Neural cell (in vitro differentiated cells): ENCODE data around the gene ZNF625. TPM values are rescaled to one million over a fixed set of nuclear protein-coding genes. Genes with fewer than 3 reads are reported as not detected.

Experiments
- H2AFZ ChIP-seq: fragments of 200-600, 300-800 bp; sonication (generic), shearing (Covaris generic); 2 replicates; pipeline ENCODE4 v1.6.0; 2014; ENCODE audit warnings: low read depth, mild to moderate bottlenecking, antibody characterized with exemption, low read length, moderate library complexity
- H3F3A ChIP-seq: fragments of 200-600 bp; shearing (Covaris generic); 2 replicates; pipeline ENCODE4 v1.6.1; 2016; ENCODE audit warnings: mild to moderate bottlenecking, moderate library complexity, mixed read lengths, antibody characterized with exemption, low read length; ENCODE audit not compliant: insufficient read depth, poor library complexity, severe bottlenecking
- H3K27ac ChIP-seq: fragments of 200-600, 300-800 bp; sonication (generic), shearing (Covaris generic); 2 replicates; pipeline ENCODE4 v1.5.1; 2014; ENCODE audit warnings: mild to moderate bottlenecking, low read length, moderate library complexity
- H3K27me3 ChIP-seq: fragments of 300-800, 200-600 bp; sonication (generic), shearing (Covaris generic); 2 replicates; pipeline ENCODE4 v1.6.0; 2014; ENCODE audit warnings: mild to moderate bottlenecking, low read depth, low read length, moderate library complexity; ENCODE audit not compliant: insufficient read depth
- H3K36me3 ChIP-seq: fragments of 300-800, 200-600 bp; sonication (generic), shearing (Covaris generic); 2 replicates; pipeline ENCODE4 v1.5.1; 2014; ENCODE audit warnings: mild to moderate bottlenecking, antibody characterized with exemption, low read length, moderate library complexity; ENCODE audit not compliant: insufficient read depth
- H3K4me2 ChIP-seq: fragments of 300-800, 200-600 bp; sonication (generic), shearing (Covaris generic); 2 replicates; pipeline ENCODE4 v1.6.0; 2014; ENCODE audit warnings: mild to moderate bottlenecking, low read length
- H3K4me3 ChIP-seq: fragments of 300-800, 200-600 bp; sonication (generic), shearing (Covaris generic); 2 replicates; pipeline ENCODE4 v1.5.1; 2014; ENCODE audit warnings: mild to moderate bottlenecking, low read length, moderate library complexity
- H3K79me2 ChIP-seq: fragments of 200-600 bp; shearing (Covaris generic); replicated peaks from 2 replicates; pipeline ENCODE4 v1.6.0; 2014; ENCODE audit warnings: mild to moderate bottlenecking, low read length, moderate library complexity; ENCODE audit not compliant: insufficient read depth
- H3K9ac ChIP-seq: fragments of 300-800, 200-600 bp; sonication (generic), shearing (Covaris generic); 2 replicates; pipeline ENCODE4 v1.6.1; 2016; ENCODE audit warnings: mild to moderate bottlenecking, low read length, mixed read lengths
- H3K9me2 ChIP-seq: fragments of 200-600 bp; shearing (Covaris generic); 2 replicates; pipeline ENCODE4 v1.6.1; 2016; ENCODE audit warnings: mild to moderate bottlenecking, low read length, mixed read lengths; ENCODE audit not compliant: insufficient read depth
- H3K9me3 ChIP-seq: fragments of 200-600, 300-800 bp; sonication (generic), shearing (Covaris generic); 2 replicates; pipeline ENCODE4 v1.6.1; 2016; ENCODE audit warnings: mild to moderate bottlenecking, mixed run types, low read length, moderate library complexity, mixed read lengths
- H4K20me1 ChIP-seq: fragments of 200-600 bp; shearing (Covaris generic); 2 replicates; pipeline ENCODE4 v1.6.1; 2016; ENCODE audit warnings: mild to moderate bottlenecking, mixed run types; ENCODE audit not compliant: insufficient read depth
- CTCF ChIP-seq: fragments of 450-650 bp; IDR thresholded peaks from 2 replicates; pipeline ENCODE4 v1.5.1; 2014; ENCODE audit warnings: antibody characterized with exemption, mild to moderate bottlenecking, moderate library complexity; ENCODE audit not compliant: poor library complexity, severe bottlenecking
- EP300 ChIP-seq: fragments of 450-650 bp; conservative IDR thresholded peaks from 2 replicates; pipeline ENCODE4 v1.6.1; 2014; ENCODE audit warnings: antibody characterized with exemption, mild to moderate bottlenecking, moderate library complexity; ENCODE audit not compliant: poor library complexity, severe bottlenecking
- EZH2 ChIP-seq: fragments of 200-600, 300-800 bp; shearing (Covaris generic), sonication (generic); IDR thresholded peaks from 2 replicates; pipeline ENCODE4 v1.6.1; 2014; ENCODE audit warnings: antibody characterized with exemption, low read length, borderline replicate concordance, mild to moderate bottlenecking; ENCODE audit not compliant: insufficient read depth, poor library complexity, severe bottlenecking
- MXI1 ChIP-seq: fragments of 450-650 bp; conservative IDR thresholded peaks from 2 replicates; pipeline ENCODE4 v1.6.1; 2014; ENCODE audit warnings: antibody characterized with exemption, mild to moderate bottlenecking; ENCODE audit not compliant: poor library complexity, severe bottlenecking
- POLR2AphosphoS5 ChIP-seq: IDR thresholded peaks from 2 replicates; pipeline ENCODE4 v1.6.1; 2012
- RAD21 ChIP-seq: fragments of 450-650 bp; conservative IDR thresholded peaks from 2 replicates; pipeline ENCODE4 v1.6.1; 2014; ENCODE audit warnings: antibody characterized with exemption, mild to moderate bottlenecking, moderate library complexity
- REST ChIP-seq: IDR thresholded peaks from 2 replicates; pipeline ENCODE4 v1.6.1; 2012; ENCODE audit warnings: borderline replicate concordance
- SMC3 ChIP-seq: fragments of 450-650 bp; conservative IDR thresholded peaks from 2 replicates; pipeline ENCODE4 v1.6.1; 2014; ENCODE audit warnings: antibody characterized with exemption, mild to moderate bottlenecking, moderate library complexity; ENCODE audit not compliant: poor library complexity
- TAF1 ChIP-seq: IDR thresholded peaks from 2 replicates; pipeline ENCODE4 v1.6.1; 2012; ENCODE audit warnings: low read depth
- polyA plus RNA-seq: library from polyadenylated mRNA; depleted of rRNA; stranded (reverse); fragments of >200 nt; gene quantifications from 2 replicates; pipeline ENCODE4 v1.2.3, GENCODE V29; 2014

ZNF625 gene
- polyA plus RNA-seq, 1 donor from 2014 or later, result 11.6 TPM

DNA sequence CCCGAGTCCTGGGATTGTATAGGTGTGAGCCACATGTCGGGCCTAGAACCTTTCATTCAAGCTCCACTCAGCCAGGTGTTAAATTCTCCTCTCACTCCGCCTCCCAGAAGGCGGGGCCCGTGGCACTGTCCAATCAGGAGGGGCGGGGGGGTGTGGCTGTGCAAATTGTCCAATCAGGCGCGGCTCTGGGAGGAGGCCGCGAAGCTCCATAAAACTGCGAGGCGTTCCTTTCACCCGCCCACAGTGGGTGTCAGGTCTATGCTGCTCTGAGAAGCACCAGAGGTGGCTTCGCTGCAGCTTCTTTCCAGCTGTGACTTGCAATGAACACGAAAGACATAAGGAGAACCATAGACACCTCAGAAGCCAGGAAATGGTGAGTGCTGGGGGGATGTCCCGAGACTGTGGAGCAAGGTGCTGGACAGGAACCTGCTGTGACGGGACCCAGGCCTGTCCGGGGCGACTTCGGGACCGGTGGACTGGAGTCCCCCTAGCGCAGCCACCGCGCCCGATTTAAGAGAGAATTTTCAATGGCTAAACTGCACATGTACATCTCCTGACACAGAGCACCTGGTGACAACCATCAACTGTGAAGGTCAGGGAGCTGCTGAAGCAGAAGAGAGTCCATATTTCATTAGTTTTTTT is 3.4 kb upstream of the ZNF625 start:
- H3K27ac ChIP-seq, result no peak overlapping the region
- no peaks in the 10 kb centered on the region for H3K9me3 ChIP-seq
- H3K9me2 ChIP-seq, result no peaks in the 10 kb centered on the region
- H3K9ac ChIP-seq, result no peak overlapping the region
- H3K4me3 ChIP-seq, result no peak overlapping the region
- no peaks in the 10 kb centered on the region for H3K27me3 ChIP-seq
- no peak overlapping the region for H3K4me2 ChIP-seq
- no peak for TF ChIP-seq REST
- H2AFZ ChIP-seq, result no peak overlapping the region
- H3K36me3 ChIP-seq, result no peaks in the 10 kb centered on the region
- no peaks in the 10 kb centered on the region for H4K20me1 ChIP-seq
- H3K79me2 ChIP-seq, result peaks cover 28% of the 10 kb centered on the region
- H3F3A ChIP-seq, result no peaks in the 10 kb centered on the region

DNA sequence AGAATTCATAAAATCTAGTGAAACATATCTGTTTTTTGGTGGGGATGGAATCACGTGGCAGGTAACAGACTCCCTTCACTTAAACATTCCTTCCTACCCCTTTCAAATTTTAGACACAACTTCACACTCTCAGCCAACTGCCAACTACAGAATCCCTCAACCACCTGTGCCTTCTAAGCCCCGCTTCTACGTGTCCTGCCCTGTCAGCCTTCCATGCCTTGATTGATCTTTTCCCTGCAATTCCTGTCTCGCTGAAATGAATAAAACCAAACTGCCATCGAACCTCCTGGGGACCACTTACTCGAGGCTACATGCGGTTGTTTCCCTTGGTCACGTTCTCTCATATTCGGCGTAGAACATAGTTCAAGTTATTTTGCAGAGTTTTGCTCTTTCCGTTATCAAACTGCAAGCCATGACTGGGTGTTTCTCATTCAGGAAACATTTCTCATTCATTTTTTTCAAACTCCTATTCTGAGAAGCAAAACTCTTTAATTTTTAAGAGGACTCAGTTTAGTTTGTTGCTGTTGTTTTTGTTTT is 1.1 kb downstream of the ZNF625 start:
- Histone ChIP-seq H3K9me3 (no peaks in the 10 kb centered on the region), H4K20me1 (no peaks in the 10 kb centered on the region), H3K4me2 (peak overlapping the region; percentile 47), H3K27me3 (no peaks in the 10 kb centered on the region), H3F3A (no peaks in the 10 kb centered on the region), H3K9ac (peak overlapping the region; percentile 97), H3K79me2 (peaks cover 54% of the 10 kb centered on the region), H3K27ac (peak overlapping the region; percentile 96), H2AFZ (no peak overlapping the region), H3K36me3 (peaks cover 6% of the 10 kb centered on the region), H3K4me3 (peak overlapping the region; percentile 99), H3K9me2 (no peaks in the 10 kb centered on the region)
- no peak for TF ChIP-seq REST
- TF ChIP-seq POLR2AphosphoS5, result no peak
- TF ChIP-seq SMC3, result no peak
- TF ChIP-seq EP300, result no peak
- TF ChIP-seq RAD21, result no peak
- TF ChIP-seq CTCF, result no peak
- TF ChIP-seq EZH2, result no peak
- TF ChIP-seq MXI1, result no peak
- TF ChIP-seq TAF1, result no peak
